Heart left ventricle (tissue), 16 donors: ENCODE data around the gene KDM3B. TPM values are rescaled to one million over a fixed set of nuclear protein-coding genes. Genes with fewer than 3 reads are reported as not detected.

Source experiments
- ATAC-seq, 4 donors: fragments of 200-7000 bp; cut with Tn5 transposase; one replicate each; pipeline ENCODE4 v1.9.1; 2020 to 2022; ENCODE audit warnings: moderate library complexity in 4 of 4, mild to moderate bottlenecking in 3 of 4, moderate number of reproducible peaks in 1 of 4
- DNase-seq, 5 donors: peaks; one replicate each; pipeline ENCODE4 v3.0.0-alpha.2; 2020
- H3K27ac ChIP-seq, 12 donors: fragments of 200-600 bp; sonication (generic) in 4 of 12; one replicate each; pipeline versions ENCODE4 v1.5.0 to v1.8.0; 2016 to 2022; ENCODE audit warnings: mild to moderate bottlenecking in 2 of 12
- H3K27me3 ChIP-seq, 9 donors: fragments of 200-600 bp; sonication (generic) in 2 of 9; one replicate each; pipeline versions ENCODE4 v1.5.1 to v1.8.0; 2016 to 2022; ENCODE audit warnings: mild to moderate bottlenecking in 3 of 9
- H3K36me3 ChIP-seq, 9 donors: fragments of 200-600 bp; sonication (generic) in 2 of 9; one replicate each; pipeline versions ENCODE4 v1.5.0 to v1.8.0; 2018 to 2022; ENCODE audit warnings: mild to moderate bottlenecking in 2 of 9
- H3K4me1 ChIP-seq, 12 donors: fragments of 200-600 bp; sonication (generic) in 4 of 12; one replicate each; pipeline versions ENCODE4 v1.5.0 to v1.8.0; 2016 to 2022; ENCODE audit warnings: mild to moderate bottlenecking in 3 of 12
- H3K4me3 ChIP-seq, 12 donors: fragments of 200-600 bp; sonication (generic) in 4 of 12; one replicate each; pipeline versions ENCODE4 v1.5.0 to v1.8.0; 2017 to 2022; ENCODE audit warnings: mild to moderate bottlenecking in 9 of 12, moderate library complexity in 4 of 12
- H3K9me3 ChIP-seq, 12 donors: fragments of 200-600 bp; sonication (generic) in 4 of 12; one replicate each; pipeline versions ENCODE4 v1.5.0 to v1.8.0; 2016 to 2022; ENCODE audit warnings: mild to moderate bottlenecking in 1 of 12
- POLR2A ChIP-seq, 2 donors: fragments of 450-650 bp; IDR thresholded peaks; one replicate each; pipeline ENCODE4 v1.6.1; 2017; ENCODE audit warnings: antibody characterized with exemption in 2 of 2, mild to moderate bottlenecking in 2 of 2, moderate library complexity in 2 of 2
- WGBS, 4 donors: extraction: QIAGEN DNeasy Blood & Tissue Kit in 2 of 4; methylation state at CpG; one replicate each; pipeline versions ENCODE4 v1.1.5 to v1.1.7; 2013 to 2018; 5-methylcytosine and 5-hydroxymethylcytosine counted together
- intact Hi-C, 10 donors: fragments of 100-400 bp; cut with DNase I; formaldehyde crosslinking; loops; one replicate each; pipeline versions ENCODE4 v1.11.1 to v1.14.2; 2022
- long read RNA-seq, 3 donors: library from polyadenylated mRNA; unstranded; transcript quantifications; one replicate each; pipeline ENCODE4 v2.0.0, GENCODE V29; 2020 to 2021
- polyA plus RNA-seq, 2 donors: library from polyadenylated mRNA; stranded (reverse); fragments of 200-250 nt; gene quantifications; one replicate each; pipeline ENCODE4 v1.2.3, GENCODE V29; 2013
- total RNA-seq, 9 donors: library from RNA; depleted of rRNA in 2 of 9; stranded (reverse); fragments of >200 nt in 2 of 9; fragmentation: NEBNext Ultra II Directional in 3 of 9; extraction: Animal tissue kit (Norgen Biotek cat#: 25700) in 3 of 9; gene quantifications; one replicate each; pipeline versions ENCODE4 v1.1.0 to v1.2.4, GENCODE V29; 2016 to 2023
- TF ChIP-seq, protein P1 (sequence below), 12 donors: fragments of 200-600 bp; sonication (generic) in 4 of 12; IDR thresholded peaks; one replicate each; pipeline versions ENCODE4 v1.5.0 to v1.8.0; 2018 to 2022; ENCODE audit warnings: antibody characterized with exemption in 12 of 12, mild to moderate bottlenecking in 5 of 12
- donor health status: ischemic (EF 13 %, LVEDD 7.1; RV severe dilation, severe dysfunction).
- donor health status: healthy with polysubstance abuse.
- donor health status: DM: no; HTN: yes; CAD: no.
- donor health status: DM: no; HTN: no; CAD: no.
- donor health status: ischemic (EF 25% LVEDD 6.9; RV normal size, moderate dysfunction).
- donor health status: ischemic (EF 25% LVEDD 5.7; RV mildly dilated, moderate dysfunction).
- donor health status: healthy.
- donor health status: DM: yes; HTN: yes; CAD: no.
- donor health status: ischemic (EF 35%, LVEDD 5.7; RV mildly dilated, moderate dysfunction).
- donor health status: nonischemic (EF 11% LVEDD 7.7; RV severe dilation, severe dysfunction).
- donor health status: DM: yes; HTN: yes; CAD: no.
- donor health status: PGD.
- donor health status: ischemic (EF 29% LVEDD 5.4; RV normal size, mild dysfunction).
- donor health status: nonischemic (EF 23%, LVEDD 6.1; RV moderate dilation, normal function).

KDM3B gene, protein sequence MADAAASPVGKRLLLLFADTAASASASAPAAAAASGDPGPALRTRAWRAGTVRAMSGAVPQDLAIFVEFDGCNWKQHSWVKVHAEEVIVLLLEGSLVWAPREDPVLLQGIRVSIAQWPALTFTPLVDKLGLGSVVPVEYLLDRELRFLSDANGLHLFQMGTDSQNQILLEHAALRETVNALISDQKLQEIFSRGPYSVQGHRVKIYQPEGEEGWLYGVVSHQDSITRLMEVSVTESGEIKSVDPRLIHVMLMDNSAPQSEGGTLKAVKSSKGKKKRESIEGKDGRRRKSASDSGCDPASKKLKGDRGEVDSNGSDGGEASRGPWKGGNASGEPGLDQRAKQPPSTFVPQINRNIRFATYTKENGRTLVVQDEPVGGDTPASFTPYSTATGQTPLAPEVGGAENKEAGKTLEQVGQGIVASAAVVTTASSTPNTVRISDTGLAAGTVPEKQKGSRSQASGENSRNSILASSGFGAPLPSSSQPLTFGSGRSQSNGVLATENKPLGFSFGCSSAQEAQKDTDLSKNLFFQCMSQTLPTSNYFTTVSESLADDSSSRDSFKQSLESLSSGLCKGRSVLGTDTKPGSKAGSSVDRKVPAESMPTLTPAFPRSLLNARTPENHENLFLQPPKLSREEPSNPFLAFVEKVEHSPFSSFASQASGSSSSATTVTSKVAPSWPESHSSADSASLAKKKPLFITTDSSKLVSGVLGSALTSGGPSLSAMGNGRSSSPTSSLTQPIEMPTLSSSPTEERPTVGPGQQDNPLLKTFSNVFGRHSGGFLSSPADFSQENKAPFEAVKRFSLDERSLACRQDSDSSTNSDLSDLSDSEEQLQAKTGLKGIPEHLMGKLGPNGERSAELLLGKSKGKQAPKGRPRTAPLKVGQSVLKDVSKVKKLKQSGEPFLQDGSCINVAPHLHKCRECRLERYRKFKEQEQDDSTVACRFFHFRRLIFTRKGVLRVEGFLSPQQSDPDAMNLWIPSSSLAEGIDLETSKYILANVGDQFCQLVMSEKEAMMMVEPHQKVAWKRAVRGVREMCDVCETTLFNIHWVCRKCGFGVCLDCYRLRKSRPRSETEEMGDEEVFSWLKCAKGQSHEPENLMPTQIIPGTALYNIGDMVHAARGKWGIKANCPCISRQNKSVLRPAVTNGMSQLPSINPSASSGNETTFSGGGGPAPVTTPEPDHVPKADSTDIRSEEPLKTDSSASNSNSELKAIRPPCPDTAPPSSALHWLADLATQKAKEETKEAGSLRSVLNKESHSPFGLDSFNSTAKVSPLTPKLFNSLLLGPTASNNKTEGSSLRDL (N-terminal part only)
- total RNA-seq = 10 to 100 TPM; 31.9 to 65.1 (median 52.6) TPM
- polyA plus RNA-seq = 10 to 100 TPM; 17.0 to 18.2 TPM
- long read RNA-seq, donor 1, partial matches to known transcripts = 39 of 40 reads
- long read RNA-seq, donor 1, other reads (novel, unspliced or antisense) = 1 of 40 reads
- long read RNA-seq, donor 2, partial matches to known transcripts = 25 of 28 reads
- long read RNA-seq, donor 2, other reads (novel, unspliced or antisense) = 3 of 28 reads
- long read RNA-seq, donor 3, partial matches to known transcripts = 33 of 35 reads
- long read RNA-seq, donor 3, other reads (novel, unspliced or antisense) = 2 of 35 reads

DNA sequence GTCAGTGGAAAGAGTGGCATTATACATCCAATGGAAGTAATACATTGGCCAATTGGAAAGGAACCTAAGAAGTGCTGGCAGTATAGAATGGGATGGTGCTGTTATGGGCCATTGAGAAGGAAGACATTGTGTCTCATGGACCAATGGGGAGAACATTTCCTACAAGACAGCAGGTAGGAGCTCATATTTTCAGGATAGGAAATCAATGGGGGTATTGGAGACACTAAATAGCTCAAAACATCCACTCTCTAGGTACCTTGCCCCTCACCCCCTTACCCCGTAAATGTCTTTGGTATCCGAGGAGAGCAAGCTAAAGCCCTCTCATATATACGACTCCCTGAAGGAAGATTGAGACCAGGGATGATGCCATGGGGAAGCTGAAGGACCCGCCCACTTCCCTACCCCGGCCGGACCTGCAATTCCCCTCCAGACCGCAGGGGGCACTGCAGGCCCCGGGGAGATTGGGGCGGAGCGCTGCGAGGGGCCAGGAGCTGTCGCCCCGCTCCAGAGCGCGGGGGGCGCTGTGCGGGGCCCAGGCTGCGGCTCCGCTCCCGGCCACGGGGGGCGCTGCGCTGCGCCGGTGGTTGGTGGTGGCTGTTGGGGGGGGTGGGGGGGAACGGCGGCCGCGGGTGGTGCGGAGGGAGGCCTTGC, at the start of gene KDM3B:
Gene KDM3B (plus strand): TSS at position 615 of the 651 bp plus-strand sequence. CDS start 111 bp downstream, outside the sequence.
- 7 to 62% (median 29%) methylated on average over 3 to 30 of the region's 30 CpGs for WGBS, 4 donors
- peaks cover 0 to 64% (median 35%) of the 10 kb centered on the region in 12 donors for H3K4me1 ChIP-seq
- intact Hi-C loops = loop anchor here in 1 of 10 donors (10.0 kb wide), 1 partner anchor 53 kb away; no protein-coding TSS in a partner anchor

DNA sequence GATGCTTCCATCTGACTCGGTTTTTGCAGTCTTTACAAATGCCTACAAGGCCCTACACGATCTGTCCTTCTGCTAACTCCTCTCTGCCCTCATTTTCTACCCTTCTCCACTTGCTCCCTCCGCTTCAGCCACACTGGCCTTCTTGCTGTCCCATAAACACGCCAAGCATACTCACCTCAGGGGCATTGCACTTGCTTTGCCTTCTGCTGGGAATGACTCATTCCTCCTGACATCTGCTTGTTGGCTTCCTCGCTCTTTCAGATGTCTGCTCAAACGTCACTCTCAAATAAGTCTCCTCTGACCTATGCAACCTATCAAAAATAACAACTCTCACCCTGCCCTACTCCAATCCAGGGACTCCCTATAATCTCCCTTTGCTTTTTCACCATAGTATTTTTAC, 49.1 kb upstream of the KDM3B start:
- TF ChIP-seq, protein P1, sequence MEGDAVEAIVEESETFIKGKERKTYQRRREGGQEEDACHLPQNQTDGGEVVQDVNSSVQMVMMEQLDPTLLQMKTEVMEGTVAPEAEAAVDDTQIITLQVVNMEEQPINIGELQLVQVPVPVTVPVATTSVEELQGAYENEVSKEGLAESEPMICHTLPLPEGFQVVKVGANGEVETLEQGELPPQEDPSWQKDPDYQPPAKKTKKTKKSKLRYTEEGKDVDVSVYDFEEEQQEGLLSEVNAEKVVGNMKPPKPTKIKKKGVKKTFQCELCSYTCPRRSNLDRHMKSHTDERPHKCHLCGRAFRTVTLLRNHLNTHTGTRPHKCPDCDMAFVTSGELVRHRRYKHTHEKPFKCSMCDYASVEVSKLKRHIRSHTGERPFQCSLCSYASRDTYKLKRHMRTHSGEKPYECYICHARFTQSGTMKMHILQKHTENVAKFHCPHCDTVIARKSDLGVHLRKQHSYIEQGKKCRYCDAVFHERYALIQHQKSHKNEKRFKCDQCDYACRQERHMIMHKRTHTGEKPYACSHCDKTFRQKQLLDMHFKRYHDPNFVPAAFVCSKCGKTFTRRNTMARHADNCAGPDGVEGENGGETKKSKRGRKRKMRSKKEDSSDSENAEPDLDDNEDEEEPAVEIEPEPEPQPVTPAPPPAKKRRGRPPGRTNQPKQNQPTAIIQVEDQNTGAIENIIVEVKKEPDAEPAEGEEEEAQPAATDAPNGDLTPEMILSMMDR (IDR thresholded peaks at IDR 0.05) = no peak
- TF ChIP-seq POLR2A (IDR thresholded peaks at IDR 0.05) = no peak
- H3K27me3 ChIP-seq = no peaks in the 10 kb centered on the region
- no peak for ATAC-seq
- no peak overlapping the region for H3K27ac ChIP-seq
- intact Hi-C loops = no loop called here
- DNase-seq = no peak
- H3K4me1 ChIP-seq = peaks cover 0 to 7% (median 0%) of the 10 kb centered on the region in 12 donors
- 88 to 91% (median 89%) methylated on average over 6 of the region's 6 CpGs for WGBS, 4 donors
- no peaks in the 10 kb centered on the region for H3K9me3 ChIP-seq
- H3K36me3 ChIP-seq = no peaks in the 10 kb centered on the region
- H3K4me3 ChIP-seq = no peak overlapping the region

More for the DNA sequence above, at the start of gene KDM3B:
- Histone ChIP-seq H3K36me3 (peaks cover 0 to 23% (median 17%) of the 10 kb centered on the region in 9 donors), H3K27ac (peak within 1 kb of the TSS; percentile 92 to 99 (median 97)), H3K4me3 (peak within 1 kb of the TSS; percentile 67 to 99 (median 96)), H3K9me3 (peaks cover 0 to 9% (median 0%) of the 10 kb centered on the region in 12 donors), H3K27me3 (no peaks in the 10 kb centered on the region)
- TF ChIP-seq, protein P1 (IDR thresholded peaks at IDR 0.05) = peak; percentile 83 to 99 (median 96)
- peak in 1 of 2 donors; percentile 26 for TF ChIP-seq POLR2A (IDR thresholded peaks at IDR 0.05)
- ATAC-seq (peak; percentile 56 to 91 (median 82)), DNase-seq (peak; percentile 80 to 94 (median 83))

DNA sequence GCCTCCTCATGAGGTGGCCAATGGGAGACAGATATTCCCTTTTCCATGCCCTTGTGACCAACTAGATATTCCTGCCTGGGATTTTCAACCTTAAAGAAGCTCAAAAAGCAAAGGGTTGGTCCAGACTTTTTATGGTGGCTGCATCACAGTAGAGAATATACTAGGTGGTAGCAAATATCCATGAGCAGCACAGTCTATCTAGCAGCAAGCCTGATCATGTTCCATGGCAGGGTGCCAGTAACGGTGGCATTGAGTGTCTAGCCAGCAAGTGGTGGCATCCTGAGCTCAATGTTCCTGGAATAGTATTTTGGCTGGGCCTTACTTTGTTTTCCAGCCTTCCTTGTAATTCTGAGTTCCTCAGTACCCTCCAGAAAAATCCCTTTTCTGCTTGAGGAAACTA, 46.7 kb upstream of the KDM3B start:
- DNase-seq (peak; percentile 68 to 91 (median 73)), ATAC-seq (peak; percentile 90 to 95 (median 92))
- Histone ChIP-seq H3K4me3 (no peak overlapping the region), H3K36me3 (no peaks in the 10 kb centered on the region), H3K4me1 (peaks cover 0 to 7% (median 0%) of the 10 kb centered on the region in 12 donors), H3K27ac (peak overlapping the region in 6 of 12 donors; percentile 7 to 55 (median 36)), H3K9me3 (no peaks in the 10 kb centered on the region), H3K27me3 (no peaks in the 10 kb centered on the region)
- 35 to 47% (median 40%) methylated on average over 1 of the region's 1 CpG for WGBS, 4 donors
- TF ChIP-seq, protein P1 (IDR thresholded peaks at IDR 0.05) = peak in 1 of 12 donors; percentile 22
- TF ChIP-seq POLR2A (IDR thresholded peaks at IDR 0.05) = no peak
- intact Hi-C loops = no loop called here
